Hepatocyte (in vitro differentiated cells): ENCODE results near the gene RYR3. TPM values are rescaled to one million over a fixed set of nuclear protein-coding genes. Genes with fewer than 3 reads are reported as not detected.

Experiments
- DNase-seq: peaks from one replicate; pipeline ENCODE4 v3.0.0-alpha.2; 2016; ENCODE audit warnings: low spot score
- H2AFZ ChIP-seq: fragments of 200-600 bp; sonication (generic); 2 replicates; pipeline ENCODE4 v1.6.0; 2016; ENCODE audit warnings: antibody characterized with exemption, mild to moderate bottlenecking
- H3K27ac ChIP-seq: fragments of 200-600 bp; sonication (generic); 2 replicates; pipeline ENCODE4 v1.5.1; 2016; ENCODE audit warnings: mild to moderate bottlenecking
- H3K27me3 ChIP-seq: fragments of 200-600 bp; sonication (generic); 2 replicates; pipeline ENCODE4 v1.6.1; 2016
- H3K36me3 ChIP-seq: fragments of 200-600 bp; sonication (generic); replicated peaks from 2 replicates; pipeline ENCODE4 v1.5.1; 2016; ENCODE audit warnings: low read depth; ENCODE audit not compliant: insufficient read depth
- H3K4me1 ChIP-seq: fragments of 200-600 bp; sonication (generic); 2 replicates; pipeline ENCODE4 v1.5.1; 2016; ENCODE audit warnings: mild to moderate bottlenecking, moderate library complexity; ENCODE audit not compliant: insufficient read depth
- H3K4me2 ChIP-seq: fragments of 200-600 bp; sonication (generic); 2 replicates; pipeline ENCODE4 v1.6.0; 2016
- H3K4me3 ChIP-seq: fragments of 200-600 bp; sonication (generic); 2 replicates; pipeline ENCODE4 v1.5.1; 2016; ENCODE audit warnings: mild to moderate bottlenecking
- H3K79me2 ChIP-seq: fragments of 200-600 bp; sonication (generic); 2 replicates; pipeline ENCODE4 v1.6.0; 2017; ENCODE audit warnings: mild to moderate bottlenecking
- H3K9me2 ChIP-seq: fragments of 200-600 bp; sonication (generic); replicated peaks from 2 replicates; pipeline ENCODE4 v1.6.0; 2017; ENCODE audit warnings: mild to moderate bottlenecking; ENCODE audit not compliant: insufficient read depth
- H3K9me3 ChIP-seq: fragments of 200-600 bp; sonication (generic); 2 replicates; pipeline ENCODE4 v1.5.1; 2016; ENCODE audit warnings: low read depth, mild to moderate bottlenecking
- H4K20me1 ChIP-seq: fragments of 200-600 bp; sonication (generic); 2 replicates; pipeline ENCODE4 v1.6.0; 2016; ENCODE audit warnings: mild to moderate bottlenecking; ENCODE audit not compliant: insufficient read depth, poor library complexity, severe bottlenecking
- EZH2 ChIP-seq: fragments of 200-600 bp; sonication (generic); IDR thresholded peaks from 2 replicates; pipeline ENCODE4 v1.6.1; 2016; ENCODE audit warnings: antibody characterized with exemption, mild to moderate bottlenecking, borderline replicate concordance
- EZH2phosphoT487 ChIP-seq: fragments of 200-600 bp; sonication (generic); IDR thresholded peaks from one replicate; pipeline ENCODE4 v1.6.1; 2018; ENCODE audit warnings: antibody characterized with exemption, mild to moderate bottlenecking, low read depth, moderate library complexity; ENCODE audit not compliant: unreplicated experiment, severe bottlenecking
- WGBS: methylation state at CpG from one replicate; pipeline ENCODE4 v1.1.6; 2016; ENCODE audit warnings: low lambda C conversion rate; ENCODE audit errors: missing lambda C conversion rate; 5-methylcytosine and 5-hydroxymethylcytosine counted together
- polyA plus RNA-seq: library from polyadenylated mRNA; unstranded; fragments of >200 nt; fragmentation: Nextera tagmentation; extraction: Ambion mirVana; gene quantifications from 2 replicates; pipeline ENCODE4 v1.2.1, GENCODE V29; 2016
- total RNA-seq: library from RNA; depleted of rRNA; stranded (reverse); fragments of >200 nt; gene quantifications from 2 replicates; pipeline ENCODE4 v1.2.3, GENCODE V29; 2014
- TF ChIP-seq, protein P1 (sequence below): fragments of 200-600 bp; sonication (generic); IDR thresholded peaks from 2 replicates; pipeline ENCODE4 v1.5.1; 2016; ENCODE audit warnings: antibody characterized with exemption, mild to moderate bottlenecking; ENCODE audit not compliant: poor library complexity

Gene RYR3
- total and polyA plus RNA-seq, 2 experiments from 2014 or later = 0.36 to 0.37 TPM

DNA sequence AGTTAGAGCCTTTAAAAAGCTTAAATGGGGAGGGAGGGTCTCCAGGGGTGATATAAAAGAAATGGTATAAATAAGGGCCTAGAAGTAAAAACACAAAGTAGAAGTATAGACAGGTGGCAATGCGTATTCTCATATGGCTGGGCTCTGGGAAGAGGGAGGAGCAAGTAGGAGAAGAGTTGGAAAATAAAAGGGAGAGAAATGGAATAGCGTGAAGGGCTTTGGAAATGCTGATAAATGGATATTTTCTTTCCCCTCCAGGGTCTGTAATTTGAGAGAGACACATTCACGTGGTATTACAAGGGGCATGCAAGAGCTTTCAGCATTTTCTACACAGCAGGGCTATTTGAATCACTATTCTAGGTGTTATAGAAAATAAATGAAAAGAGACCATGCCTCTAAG, 313.7 kb downstream of the RYR3 start:
- no peaks in the 10 kb centered on the region for H3K4me1 ChIP-seq
- no peaks in the 10 kb centered on the region for H3K79me2 ChIP-seq
- H3K9me3 ChIP-seq = no peaks in the 10 kb centered on the region
- no peak overlapping the region for H3K4me2 ChIP-seq
- no peak overlapping the region for H2AFZ ChIP-seq
- no peaks in the 10 kb centered on the region for H4K20me1 ChIP-seq
- DNase-seq = no peak
- H3K9me2 ChIP-seq = no peaks in the 10 kb centered on the region
- no peak overlapping the region for H3K27ac ChIP-seq
- H3K27me3 ChIP-seq = no peaks in the 10 kb centered on the region
- H3K36me3 ChIP-seq = no peaks in the 10 kb centered on the region
- H3K4me3 ChIP-seq = no peak overlapping the region
- TF ChIP-seq, protein P1, sequence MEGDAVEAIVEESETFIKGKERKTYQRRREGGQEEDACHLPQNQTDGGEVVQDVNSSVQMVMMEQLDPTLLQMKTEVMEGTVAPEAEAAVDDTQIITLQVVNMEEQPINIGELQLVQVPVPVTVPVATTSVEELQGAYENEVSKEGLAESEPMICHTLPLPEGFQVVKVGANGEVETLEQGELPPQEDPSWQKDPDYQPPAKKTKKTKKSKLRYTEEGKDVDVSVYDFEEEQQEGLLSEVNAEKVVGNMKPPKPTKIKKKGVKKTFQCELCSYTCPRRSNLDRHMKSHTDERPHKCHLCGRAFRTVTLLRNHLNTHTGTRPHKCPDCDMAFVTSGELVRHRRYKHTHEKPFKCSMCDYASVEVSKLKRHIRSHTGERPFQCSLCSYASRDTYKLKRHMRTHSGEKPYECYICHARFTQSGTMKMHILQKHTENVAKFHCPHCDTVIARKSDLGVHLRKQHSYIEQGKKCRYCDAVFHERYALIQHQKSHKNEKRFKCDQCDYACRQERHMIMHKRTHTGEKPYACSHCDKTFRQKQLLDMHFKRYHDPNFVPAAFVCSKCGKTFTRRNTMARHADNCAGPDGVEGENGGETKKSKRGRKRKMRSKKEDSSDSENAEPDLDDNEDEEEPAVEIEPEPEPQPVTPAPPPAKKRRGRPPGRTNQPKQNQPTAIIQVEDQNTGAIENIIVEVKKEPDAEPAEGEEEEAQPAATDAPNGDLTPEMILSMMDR = no peak
- no peak for TF ChIP-seq EZH2phosphoT487
- TF ChIP-seq EZH2 = no peak
- 53% methylated on average over 3 of the region's 3 CpGs for WGBS

DNA sequence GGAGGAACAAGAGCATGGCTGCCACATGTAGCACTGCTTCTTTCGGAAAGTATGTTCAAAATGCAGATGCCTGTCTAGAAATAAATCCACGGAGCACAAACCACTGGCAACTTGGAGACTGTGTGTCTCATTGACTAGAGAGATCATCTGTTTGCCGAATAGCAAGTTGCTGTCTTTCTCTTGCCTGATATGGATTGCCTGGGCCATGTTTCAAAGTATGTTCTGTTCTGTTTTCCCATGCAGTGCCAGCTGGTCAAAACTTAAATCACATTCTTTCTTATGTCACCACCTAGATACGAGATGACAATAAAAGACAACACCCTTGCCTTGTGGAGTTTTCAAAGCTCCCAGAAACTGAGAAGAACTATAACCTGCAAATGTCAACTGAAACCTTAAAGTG, 318.9 kb downstream of the RYR3 start:
- Histone ChIP-seq H3K4me1 (no peaks in the 10 kb centered on the region), H3K27me3 (no peaks in the 10 kb centered on the region), H3K79me2 (no peaks in the 10 kb centered on the region), H3K27ac (no peak overlapping the region), H3K36me3 (no peaks in the 10 kb centered on the region), H3K9me2 (no peaks in the 10 kb centered on the region), H3K9me3 (no peaks in the 10 kb centered on the region), H2AFZ (no peak overlapping the region), H3K4me2 (no peak overlapping the region), H3K4me3 (no peak overlapping the region), H4K20me1 (no peaks in the 10 kb centered on the region)
- 81% methylated on average over 4 of the region's 4 CpGs for WGBS
- TF ChIP-seq, protein P1 = no peak
- TF ChIP-seq EZH2phosphoT487 = no peak
- no peak for TF ChIP-seq EZH2
- DNase-seq = no peak

DNA sequence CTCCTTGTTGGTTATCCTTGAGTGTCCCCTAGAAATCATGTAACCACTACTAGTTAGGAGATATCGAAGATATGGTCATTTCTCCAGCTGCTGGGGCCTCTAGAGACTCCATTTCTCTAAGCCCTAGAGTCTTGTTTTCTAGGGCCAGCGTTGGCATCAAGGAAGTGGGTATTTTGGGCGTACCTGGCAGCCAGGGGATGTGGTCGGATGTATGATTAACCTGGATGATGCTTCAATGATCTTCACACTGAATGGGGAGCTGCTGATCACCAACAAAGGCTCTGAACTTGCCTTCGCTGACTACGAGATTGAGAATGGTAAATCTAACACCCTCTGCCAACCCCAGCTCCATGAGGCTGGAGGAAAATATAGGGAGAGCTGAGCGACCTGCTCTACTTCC, 325.5 kb downstream of the RYR3 start:
- no peak overlapping the region for H3K4me3 ChIP-seq
- H3K27me3 ChIP-seq = no peaks in the 10 kb centered on the region
- no peaks in the 10 kb centered on the region for H3K9me2 ChIP-seq
- no peak overlapping the region for H3K4me2 ChIP-seq
- H3K79me2 ChIP-seq = no peaks in the 10 kb centered on the region
- no peaks in the 10 kb centered on the region for H4K20me1 ChIP-seq
- H3K27ac ChIP-seq = no peak overlapping the region
- no peaks in the 10 kb centered on the region for H3K4me1 ChIP-seq
- no peak for DNase-seq
- no peaks in the 10 kb centered on the region for H3K9me3 ChIP-seq
- H3K36me3 ChIP-seq = no peaks in the 10 kb centered on the region
- TF ChIP-seq EZH2phosphoT487 (no peak), EZH2 (no peak)
- TF ChIP-seq, protein P1 = no peak
- H2AFZ ChIP-seq = no peak overlapping the region
- 78% methylated on average over 7 of the region's 7 CpGs for WGBS

DNA sequence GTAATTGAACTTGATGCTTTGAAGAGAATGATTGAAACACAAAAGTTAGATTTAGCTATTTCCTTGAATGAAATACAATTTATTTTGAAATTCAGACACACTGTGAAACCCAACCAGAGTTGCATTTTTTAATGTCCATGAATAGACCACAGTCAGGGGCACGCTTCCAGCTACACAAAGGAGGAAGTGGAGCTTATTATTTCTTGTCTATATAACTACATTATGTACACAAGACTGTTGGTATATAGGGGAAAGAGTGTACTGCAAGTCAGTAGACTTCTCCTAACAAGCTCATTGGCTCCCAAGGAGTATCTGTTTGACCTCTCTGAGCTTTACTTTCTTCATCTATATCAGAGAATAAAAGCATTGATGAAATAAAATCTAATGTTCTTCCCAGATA, 326.2 kb downstream of the RYR3 start:
- no peak for TF ChIP-seq EZH2
- TF ChIP-seq, protein P1 = no peak
- no peak for TF ChIP-seq EZH2phosphoT487
- H4K20me1 ChIP-seq = no peaks in the 10 kb centered on the region

More for the DNA sequence above, 326.2 kb downstream of the RYR3 start:
- no peaks in the 10 kb centered on the region for H3K27me3 ChIP-seq
- no peaks in the 10 kb centered on the region for H3K79me2 ChIP-seq
- no peaks in the 10 kb centered on the region for H3K4me1 ChIP-seq
- WGBS = 88% methylated on average over 1 of the region's 1 CpG
- H3K4me3 ChIP-seq = no peak overlapping the region
- DNase-seq = no peak
- H3K9me3 ChIP-seq = no peaks in the 10 kb centered on the region
- H2AFZ ChIP-seq = no peak overlapping the region
- no peak overlapping the region for H3K27ac ChIP-seq
- H3K36me3 ChIP-seq = no peaks in the 10 kb centered on the region
- no peaks in the 10 kb centered on the region for H3K9me2 ChIP-seq
- no peak overlapping the region for H3K4me2 ChIP-seq
